ENCODE results near the gene AVPR2. TPM values are rescaled to one million over a fixed set of nuclear protein-coding genes. Genes with fewer than 3 reads are reported as not detected.

The AVPR2 gene
- total RNA-seq, 2 experiments from 2014 or later, result not detected

DNA sequence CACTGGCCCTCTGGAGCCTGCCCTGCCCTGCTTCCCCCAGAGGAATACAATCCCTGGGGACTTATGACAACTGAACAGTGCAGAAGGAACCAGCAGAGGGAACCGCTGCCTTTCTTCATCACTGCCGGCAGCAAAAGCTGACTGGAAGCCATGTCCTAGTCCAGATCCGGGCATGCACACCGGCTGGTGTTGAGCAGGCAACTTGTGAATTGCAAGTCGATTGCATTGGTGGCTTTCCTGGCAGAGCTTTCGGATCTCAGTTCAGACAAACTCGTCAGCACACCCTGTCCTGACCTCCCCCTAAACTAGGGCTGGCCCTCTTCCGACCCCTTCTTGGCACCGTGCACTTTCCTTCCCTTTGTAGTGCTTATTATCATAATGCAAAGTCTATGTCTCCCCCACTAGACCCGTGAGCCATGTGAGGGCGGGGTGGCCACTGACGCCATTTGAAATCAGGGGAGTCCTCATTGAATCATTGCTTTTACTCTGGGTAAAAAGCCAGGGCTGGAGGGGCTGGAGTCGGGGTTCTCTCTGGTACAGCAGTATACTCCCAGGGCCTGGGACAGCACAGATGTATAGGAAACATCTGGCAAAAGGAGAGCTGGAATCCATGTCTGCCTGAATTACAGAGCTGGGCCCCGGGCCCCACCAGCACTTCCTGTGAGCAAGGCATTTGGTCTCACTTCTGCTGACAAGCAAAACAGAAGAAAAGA, 19.8 kb downstream of the AVPR2 start:
- Mint-ChIP-seq H3K27me3 (no peaks in the 10 kb centered on the region), H3K4me1 (peaks cover 26% of the 10 kb centered on the region)

GRCh38 chrX:153925387-153925738, 20.9 kb downstream of the AVPR2 start:
- H3K4me3 Mint-ChIP-seq, result peak overlapping the region; percentile 91
- intact Hi-C loops (cut with DNase I, micrococcal nuclease), result loop anchor here (5.0 to 10.0 kb wide), 3 partner anchors 92 to 449 kb away; partner anchors contain the start of genes EMD (in 1 of the 2), FLNA (in 1 of the 2), IDH3G (in 1 of the 2) and IRAK1 (in 1 of the 2)
- H3K4me1 Mint-ChIP-seq, result peaks cover 27% of the 10 kb centered on the region
- no peaks in the 10 kb centered on the region for H3K27me3 Mint-ChIP-seq
- no peak for ATAC-seq
- peaks cover 18% of the 10 kb centered on the region for H3K36me3 Mint-ChIP-seq (ENCODE audit: low read depth)
- no peaks in the 10 kb centered on the region for H3K9me3 Mint-ChIP-seq (ENCODE audit: low read depth)
- no peak for DNase-seq
- POLR2A ChIA-PET, result interaction anchor here (0.5 to 1.9 kb wide), 8 partner anchors 18 to 413 kb away, joined by 3 to 12 read pairs (median 4); partner anchors contain the start of genes HCFC1, IDH3G and SSR4
- CTCF ChIA-PET, result interaction anchor here (0.9 to 3.5 kb wide), 5 partner anchors 10 to 157 kb away, joined by 3 to 19 read pairs (median 5); partner anchors contain the start of gene NAA10
- peak overlapping the region; percentile 97 for H3K27ac Mint-ChIP-seq

More for the DNA sequence above, 19.8 kb downstream of the AVPR2 start:
- H3K9me3 Mint-ChIP-seq (ENCODE audit: low read depth), result no peaks in the 10 kb centered on the region
- peaks cover 24% of the 10 kb centered on the region for H3K36me3 Mint-ChIP-seq (ENCODE audit: low read depth)
- ATAC-seq (no peak), DNase-seq (peak; percentile 66)
- intact Hi-C loops (cut with DNase I, micrococcal nuclease), result loop anchor here (1.0 to 10.0 kb wide), 3 partner anchors 23 to 450 kb away; partner anchors contain the start of genes EMD (in 1 of the 2) and FLNA (in 1 of the 2)
- peak overlapping the region; percentile 91 for H3K4me3 Mint-ChIP-seq
- peak overlapping the region; percentile 97 for H3K27ac Mint-ChIP-seq
- ChIA-PET POLR2A (interaction anchor here (1.9 kb wide), 1 partner anchor 47 kb away, joined by 8 read pairs; the partner anchor contains the start of gene HCFC1), CTCF (interaction anchor here (0.5 to 3.5 kb wide), 9 partner anchors 8 to 156 kb away, joined by 3 to 19 read pairs (median 4); no protein-coding TSS in a partner anchor)

- intact Hi-C loops (cut with DNase I, micrococcal nuclease), result loop anchor here (1.0 to 10.0 kb wide), 4 partner anchors 91 to 449 kb away; partner anchors contain the start of genes EMD (in 1 of the 2), FLNA (in 1 of the 2), IDH3G (in 1 of the 2) and IRAK1 (in 1 of the 2)
- Mint-ChIP-seq H3K4me1 (peaks cover 31% of the 10 kb centered on the region), H3K4me3 (peak within 1 kb of the TSS; percentile 91), H3K27me3 (no peaks in the 10 kb centered on the region), H3K36me3 (ENCODE audit: low read depth) (peaks cover 18% of the 10 kb centered on the region), H3K9me3 (ENCODE audit: low read depth) (no peaks in the 10 kb centered on the region), H3K27ac (peak within 1 kb of the TSS; percentile 97)
- POLR2A ChIA-PET, result interaction anchor here (0.5 to 1.9 kb wide), 9 partner anchors 9 to 413 kb away, joined by 3 to 12 read pairs (median 4); partner anchors contain the start of genes HCFC1, IDH3G, NAA10 and SSR4
- CTCF ChIA-PET, result interaction anchor here (0.7 to 3.5 kb wide), 7 partner anchors 9 to 159 kb away, joined by 3 to 19 read pairs (median 5); partner anchors contain the start of gene NAA10
- DNase-seq (peak; percentile 74), ATAC-seq (peak; percentile 3)
Measured at GRCh38 chrX:153925739-153926551, 21.5 kb downstream of the AVPR2 start, which contains the start of gene ARHGAP4. Gene ARHGAP4, minus strand, starts transcription at chrX:153926264. Its CDS starts 62 bp downstream, at chrX:153926202.

DNA sequence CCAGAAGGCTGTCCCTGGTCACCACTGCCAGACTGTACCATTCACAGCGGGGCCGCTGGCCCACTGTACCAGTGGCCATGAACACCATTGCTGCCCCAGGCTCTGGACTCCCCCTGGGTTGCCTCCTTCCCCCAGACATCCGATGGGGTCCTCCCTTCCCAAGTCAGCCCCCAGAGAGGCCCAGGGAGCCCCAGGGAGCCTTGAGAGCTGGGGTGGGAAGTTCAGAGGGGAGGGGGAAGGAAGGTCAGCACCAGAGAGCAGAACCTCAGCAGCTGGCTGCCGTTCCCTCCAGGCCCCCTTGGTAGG, 22.0 kb downstream of the AVPR2 start:
- POLR2A ChIA-PET, result interaction anchor here (0.6 to 1.9 kb wide), 5 partner anchors 8 to 132 kb away, joined by 3 to 12 read pairs (median 8); partner anchors contain the start of genes HCFC1, IDH3G, NAA10 and SSR4
- Mint-ChIP-seq H3K27ac (peak overlapping the region; percentile 97), H3K27me3 (no peaks in the 10 kb centered on the region), H3K9me3 (ENCODE audit: low read depth) (no peaks in the 10 kb centered on the region), H3K4me3 (peak overlapping the region; percentile 91), H3K36me3 (ENCODE audit: low read depth) (peaks cover 22% of the 10 kb centered on the region), H3K4me1 (peaks cover 34% of the 10 kb centered on the region)
- CTCF ChIA-PET, result interaction anchor here (0.7 to 1.5 kb wide), 5 partner anchors 21 to 158 kb away, joined by 3 to 6 read pairs (median 3); no protein-coding TSS in a partner anchor
- peak; percentile 54 for DNase-seq
- ATAC-seq, result peak; percentile 1
- intact Hi-C loops (cut with DNase I, micrococcal nuclease), result loop anchor here (1.0 to 10.0 kb wide), 4 partner anchors 91 to 448 kb away; partner anchors contain the start of genes EMD (in 1 of the 2), FLNA (in 1 of the 2), IDH3G (in 1 of the 2) and IRAK1 (in 1 of the 2)

GRCh38 chrX:153926858-153927671, 22.6 kb downstream of the AVPR2 start:
- peak overlapping the region; percentile 91 for H3K4me3 Mint-ChIP-seq
- H3K36me3 Mint-ChIP-seq (ENCODE audit: low read depth), result peaks cover 22% of the 10 kb centered on the region
- peak; percentile 84 for DNase-seq
- no peaks in the 10 kb centered on the region for H3K27me3 Mint-ChIP-seq
- ChIA-PET CTCF (interaction anchor here (0.6 to 1.5 kb wide), 5 partner anchors 20 to 587 kb away, joined by 3 to 6 read pairs (median 3); no protein-coding TSS in a partner anchor), POLR2A (interaction anchor here (0.6 to 0.9 kb wide), 2 partner anchors 8 to 20 kb away, joined by 3 to 5 read pairs; partner anchors contain the start of gene NAA10)
- intact Hi-C loops (cut with DNase I, micrococcal nuclease), result loop anchor here (1.0 to 10.0 kb wide), 4 partner anchors 90 to 448 kb away; partner anchors contain the start of genes EMD (in 1 of the 2), FLNA (in 1 of the 2), IDH3G (in 1 of the 2) and IRAK1 (in 1 of the 2)
- H3K9me3 Mint-ChIP-seq (ENCODE audit: low read depth), result no peaks in the 10 kb centered on the region
- H3K27ac Mint-ChIP-seq, result peak overlapping the region; percentile 97
- peak; percentile 43 for ATAC-seq
- H3K4me1 Mint-ChIP-seq, result peaks cover 35% of the 10 kb centered on the region

- H3K27me3 Mint-ChIP-seq, result no peaks in the 10 kb centered on the region
- H3K4me1 Mint-ChIP-seq, result peaks cover 31% of the 10 kb centered on the region
- no peak for ATAC-seq
- H3K36me3 Mint-ChIP-seq (ENCODE audit: low read depth), result peaks cover 20% of the 10 kb centered on the region
- POLR2A ChIA-PET, result no interaction called here
- H3K27ac Mint-ChIP-seq, result peak overlapping the region; percentile 97
- no peak for DNase-seq
- CTCF ChIA-PET, result interaction anchor here (0.6 to 1.5 kb wide), 2 partner anchors 41 to 587 kb away, joined by 3 to 6 read pairs; no protein-coding TSS in a partner anchor
- intact Hi-C loops (cut with DNase I, micrococcal nuclease), result loop anchor here (5.0 to 10.0 kb wide), 3 partner anchors 90 to 447 kb away; partner anchors contain the start of genes EMD (in 1 of the 2), FLNA (in 1 of the 2), IDH3G (in 1 of the 2) and IRAK1 (in 1 of the 2)
- peak overlapping the region; percentile 91 for H3K4me3 Mint-ChIP-seq
- H3K9me3 Mint-ChIP-seq (ENCODE audit: low read depth), result no peaks in the 10 kb centered on the region
Measured at GRCh38 chrX:153927672-153927921, 23.1 kb downstream of the AVPR2 start.

DNA sequence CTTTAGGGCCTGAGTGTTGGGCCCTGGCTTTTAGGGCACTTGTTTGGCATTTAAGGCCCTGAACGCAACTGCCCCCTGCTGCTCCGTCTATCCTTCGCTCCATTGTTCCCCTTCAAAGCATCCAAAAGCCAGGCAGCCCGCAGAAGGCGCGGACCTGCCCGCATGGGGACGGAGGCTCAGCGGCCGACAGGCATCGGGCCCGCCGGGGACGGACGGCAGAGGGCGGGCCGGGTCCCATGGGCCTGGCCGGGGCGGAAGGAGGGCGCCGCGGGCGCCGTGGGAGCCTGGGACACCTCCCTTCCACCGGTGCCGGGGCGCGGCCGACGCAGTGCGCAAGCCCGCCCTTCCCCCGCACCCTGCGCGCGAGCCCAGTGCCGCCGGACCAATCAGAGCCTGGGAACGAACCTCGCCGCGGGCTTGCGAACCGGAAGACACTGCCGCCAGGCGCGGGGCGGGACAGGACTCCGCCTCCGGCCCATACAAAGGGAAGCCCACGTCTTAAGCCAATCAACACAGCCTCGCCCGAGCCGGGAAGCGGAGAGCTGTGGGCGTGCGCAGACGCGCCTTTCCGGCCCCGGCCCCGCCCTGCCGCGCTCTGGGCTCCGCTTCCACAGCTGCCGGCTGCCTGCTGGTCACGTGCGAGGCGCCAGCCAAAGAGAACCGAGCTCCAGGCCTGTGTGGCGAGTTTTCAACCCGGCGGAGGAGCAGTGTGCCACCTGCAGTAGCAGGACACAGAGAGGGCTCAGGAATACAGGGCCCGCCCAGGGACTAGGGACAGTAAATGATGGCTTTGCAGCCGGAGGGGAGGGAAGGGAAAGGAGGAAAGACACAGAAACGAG, 23.7 kb downstream of the AVPR2 start:
- no peaks in the 10 kb centered on the region for H3K27me3 Mint-ChIP-seq

GRCh38 chrX:153928846-153929245, 24.4 kb downstream of the AVPR2 start:
- ChIA-PET CTCF (interaction anchor here (0.5 to 1.6 kb wide), 7 partner anchors 11 to 588 kb away, joined by 3 to 12 read pairs (median 3); partner anchors contain the start of genes PLXNB3, RENBP and SSR4), POLR2A (interaction anchor here (1.0 kb wide), 1 partner anchor 38 kb away, joined by 3 read pairs; no protein-coding TSS in a partner anchor)
- intact Hi-C loops (cut with DNase I, micrococcal nuclease), result loop anchor here (1.0 to 10.0 kb wide), 13 partner anchors 18 to 834 kb away; partner anchors contain the start of genes IDH3G (in 2 of the 2), SSR4 (in 2 of the 2), ABCD1 (in 1 of the 2) and BCAP31 (in 1 of the 2)
- no peaks in the 10 kb centered on the region for H3K27me3 Mint-ChIP-seq
- no peak for DNase-seq
- H3K36me3 Mint-ChIP-seq (ENCODE audit: low read depth), result peaks cover 16% of the 10 kb centered on the region
- peaks cover 25% of the 10 kb centered on the region for H3K4me1 Mint-ChIP-seq
- peak overlapping the region; percentile 80 for H3K4me3 Mint-ChIP-seq
- H3K9me3 Mint-ChIP-seq (ENCODE audit: low read depth), result no peaks in the 10 kb centered on the region
- peak overlapping the region; percentile 81 for H3K27ac Mint-ChIP-seq
- no peak for ATAC-seq

More for the DNA sequence above, 23.7 kb downstream of the AVPR2 start:
- CTCF ChIA-PET, result interaction anchor here (0.5 to 1.6 kb wide), 9 partner anchors 12 to 587 kb away, joined by 3 to 12 read pairs (median 3); partner anchors contain the start of genes PLXNB3, RENBP and SSR4
- ATAC-seq, result peak; percentile 76
- POLR2A ChIA-PET, result interaction anchor here (0.6 to 1.0 kb wide), 2 partner anchors 27 to 39 kb away, joined by 3 read pairs; no protein-coding TSS in a partner anchor
- Mint-ChIP-seq H3K36me3 (ENCODE audit: low read depth) (peaks cover 20% of the 10 kb centered on the region), H3K9me3 (ENCODE audit: low read depth) (no peaks in the 10 kb centered on the region), H3K4me3 (peak overlapping the region; percentile 91), H3K4me1 (peaks cover 29% of the 10 kb centered on the region), H3K27ac (peak overlapping the region; percentile 97)
- intact Hi-C loops (cut with DNase I, micrococcal nuclease), result loop anchor here (1.0 to 10.0 kb wide), 13 partner anchors 19 to 835 kb away; partner anchors contain the start of genes IDH3G (in 2 of the 2), SSR4 (in 2 of the 2), ABCD1 (in 1 of the 2) and BCAP31 (in 1 of the 2)
- peak; percentile 95 for DNase-seq

Measured in activated CD4-positive, alpha-beta T cell treated with anti-CD3 and anti-CD28 coated beads for 36 hours (primary cell).